ENCODE data around the gene RRP15.

The RRP15 gene

GRCh38 chr1:218339267-218339831, 54.3 kb downstream of the RRP15 start:
- TF ChIP-seq POLR2A (IDR thresholded peaks at IDR 0.05; ENCODE audit: low read length) (no peak), GATA1 (IDR thresholded peaks at IDR 0.05; ENCODE audit: low read depth, low read length) (no peak)
- DNase-seq = peak; percentile 34 to 54

GRCh38 chr1:218341325-218341724, 56.2 kb downstream of the RRP15 start:
- TF ChIP-seq GATA1 (IDR thresholded peaks at IDR 0.05; ENCODE audit: low read depth, low read length) (no peak), POLR2A (IDR thresholded peaks at IDR 0.05; ENCODE audit: low read length) (no peak)
- DNase-seq = no peak

- DNase-seq = no peak
Observed at GRCh38 chr1:218342091-218342490, 57.0 kb downstream of the RRP15 start.

GRCh38 chr1:218344814-218345672, 60.0 kb downstream of the RRP15 start, which contains the start of gene TGFB2:
Gene TGFB2, plus strand, starts transcription at chr1:218345336. Its CDS starts 1,366 bp downstream, at chr1:218346702.
- peak; percentile 55 to 86 for DNase-seq
- TF ChIP-seq POLR2A (IDR thresholded peaks at IDR 0.05; ENCODE audit: low read length) (no peak), GATA1 (IDR thresholded peaks at IDR 0.05; ENCODE audit: low read depth, low read length) (no peak)

More at GRCh38 chr1:218342091-218342490, 57.0 kb downstream of the RRP15 start:
- TF ChIP-seq GATA1 (IDR thresholded peaks at IDR 0.05; ENCODE audit: low read depth, low read length) = no peak
- no peak for TF ChIP-seq POLR2A (IDR thresholded peaks at IDR 0.05; ENCODE audit: low read length)

GRCh38 chr1:218345673-218346390, 60.7 kb downstream of the RRP15 start:
- DNase-seq = peak; percentile 57 to 71
- TF ChIP-seq GATA1 (IDR thresholded peaks at IDR 0.05; ENCODE audit: low read depth, low read length) = no peak
- TF ChIP-seq POLR2A (IDR thresholded peaks at IDR 0.05; ENCODE audit: low read length) = no peak

GRCh38 chr1:218346391-218347204, 61.5 kb downstream of the RRP15 start:
- DNase-seq = peak; percentile 16
- TF ChIP-seq POLR2A (IDR thresholded peaks at IDR 0.05; ENCODE audit: low read length) = no peak
- TF ChIP-seq GATA1 (IDR thresholded peaks at IDR 0.05; ENCODE audit: low read depth, low read length) = no peak

- TF ChIP-seq POLR2A (IDR thresholded peaks at IDR 0.05; ENCODE audit: low read length) (no peak), GATA1 (IDR thresholded peaks at IDR 0.05; ENCODE audit: low read depth, low read length) (no peak)
- no peak for DNase-seq
Observed at GRCh38 chr1:218347336-218347722, 62.2 kb downstream of the RRP15 start.

- no peak for TF ChIP-seq GATA1 (IDR thresholded peaks at IDR 0.05; ENCODE audit: low read depth, low read length)
- TF ChIP-seq POLR2A (IDR thresholded peaks at IDR 0.05; ENCODE audit: low read length) = no peak
- DNase-seq = no peak
Observed at GRCh38 chr1:218347723-218348627, 62.9 kb downstream of the RRP15 start.

GRCh38 chr1:218348628-218349071, 63.6 kb downstream of the RRP15 start:
- DNase-seq = no peak
- no peak for TF ChIP-seq GATA1 (IDR thresholded peaks at IDR 0.05; ENCODE audit: low read depth, low read length)
- TF ChIP-seq POLR2A (IDR thresholded peaks at IDR 0.05; ENCODE audit: low read length) = no peak

- no peak for DNase-seq
- TF ChIP-seq POLR2A (IDR thresholded peaks at IDR 0.05; ENCODE audit: low read length) (no peak), GATA1 (IDR thresholded peaks at IDR 0.05; ENCODE audit: low read depth, low read length) (no peak)
Observed at GRCh38 chr1:218349348-218350034, 64.4 kb downstream of the RRP15 start.

GRCh38 chr1:218350035-218350525, 65.0 kb downstream of the RRP15 start:
- TF ChIP-seq POLR2A (IDR thresholded peaks at IDR 0.05; ENCODE audit: low read length) (no peak), GATA1 (IDR thresholded peaks at IDR 0.05; ENCODE audit: low read depth, low read length) (no peak)
- DNase-seq = no peak
